ENCODE results near the gene SRXN1. TPM values are rescaled to one million over a fixed set of nuclear protein-coding genes. Genes with fewer than 3 reads are reported as not detected.

Gene SRXN1
- polyA plus RNA-seq, 2 of the 4 experiments (the other 2 are of a cell fraction), result 183 to 262 TPM

DNA sequence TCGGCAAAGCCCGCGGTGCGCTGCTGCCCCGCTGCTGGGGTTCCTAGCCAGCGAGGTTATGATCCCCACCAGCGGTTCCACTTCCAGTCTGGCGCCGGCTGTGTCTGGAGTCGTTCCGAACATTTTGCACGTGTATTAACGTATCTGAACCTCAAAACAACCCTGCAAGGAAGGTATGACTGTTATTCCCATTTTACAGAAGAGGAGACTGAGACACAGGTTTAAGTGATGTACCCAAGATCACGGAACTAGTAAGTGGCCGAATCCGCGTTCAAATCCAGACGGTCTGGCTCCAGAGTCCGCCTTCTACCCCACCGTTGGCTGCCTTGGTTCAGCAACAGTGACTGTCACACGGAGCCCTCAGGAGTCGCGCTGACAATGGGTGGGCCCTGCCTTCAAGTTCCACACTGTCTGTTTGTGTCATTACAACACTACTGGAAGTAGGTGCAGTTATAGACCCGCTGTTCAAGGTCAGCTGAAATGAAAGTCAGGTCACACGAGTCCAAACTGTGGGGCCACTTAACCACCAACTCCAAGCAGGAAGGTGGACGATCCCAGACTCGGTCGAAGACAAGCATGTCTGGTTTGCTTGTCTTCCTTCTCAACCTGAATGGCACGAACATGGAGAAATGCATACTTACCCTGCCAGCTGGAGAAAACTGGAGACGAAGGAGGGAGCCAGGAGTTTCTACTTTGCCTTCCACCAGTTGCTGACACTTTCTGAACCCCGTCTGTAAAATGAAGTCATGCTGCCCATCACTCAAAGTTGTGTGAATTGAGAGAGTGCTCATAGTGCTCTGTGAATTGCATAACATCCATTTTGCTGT is 803 bp upstream of the SRXN1 start (continued):
- TF ChIP-seq FOSL2 (IDR thresholded peaks at IDR 0.05) (no peak), FOSL2 (CRISPR knock-in tag; IDR thresholded peaks at IDR 0.05) (no peak), EHMT2 (IDR thresholded peaks at IDR 0.05; ENCODE audit: low read depth) (no peak), HOXB5 (CRISPR knock-in tag; IDR thresholded peaks at IDR 0.05) (no peak; the same call in 1 of the 2 replicates), MAFK (IDR thresholded peaks at IDR 0.05; ENCODE audit: partially characterized antibody) (peak; percentile 36), SREBF2 (IDR thresholded peaks at IDR 0.05) (no peak), HEYL (CRISPR knock-in tag; IDR thresholded peaks at IDR 0.05) (0 out of 2 replicates have a peak, but pooled peaks have one; percentile 40), KDM5A (IDR thresholded peaks at IDR 0.05) (no peak), FOSB (CRISPR knock-in tag; IDR thresholded peaks at IDR 0.05) (peak; percentile 75), FOXS1 (CRISPR knock-in tag; IDR thresholded peaks at IDR 0.05) (no peak), EP300 (IDR thresholded peaks at IDR 0.05) (no peak), POLR2AphosphoS2 (conservative IDR thresholded peaks at IDR 0.05; ENCODE audit: low read length) (no peak), SMC3 (IDR thresholded peaks at IDR 0.05) (no peak), BHLHE40 (IDR thresholded peaks at IDR 0.05; ENCODE audit: low read depth, low read length) (no peak), ESRRA (IDR thresholded peaks at IDR 0.05; ENCODE audit: borderline replicate concordance, low read length) (no peak), KDM1A (IDR thresholded peaks at IDR 0.05; ENCODE audit: low read depth) (peak; percentile 99), NR3C1 (IDR thresholded peaks at IDR 0.05) (no peak), POLR2A (IDR thresholded peaks at IDR 0.05; ENCODE audit: low read length) (peak; percentile 76), RARB (CRISPR knock-in tag; IDR thresholded peaks at IDR 0.05) (0 out of 2 replicates have a peak, but pooled peaks have one; percentile 27), ZSCAN20 (CRISPR knock-in tag; IDR thresholded peaks at IDR 0.05) (no peak), NPAS2 (CRISPR knock-in tag; IDR thresholded peaks at IDR 0.05; ENCODE audit: borderline replicate concordance) (no peak), EHF (CRISPR knock-in tag; IDR thresholded peaks at IDR 0.05) (peak; percentile 72; the same call in 1 of the 2 replicates), CBX2 (IDR thresholded peaks at IDR 0.05; ENCODE audit: borderline replicate concordance, low read depth) (no peak)
- TF ChIP-seq, protein P1, sequence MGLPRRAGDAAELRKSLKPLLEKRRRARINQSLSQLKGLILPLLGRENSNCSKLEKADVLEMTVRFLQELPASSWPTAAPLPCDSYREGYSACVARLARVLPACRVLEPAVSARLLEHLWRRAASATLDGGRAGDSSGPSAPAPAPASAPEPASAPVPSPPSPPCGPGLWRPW (IDR thresholded peaks at IDR 0.05), result no peak
- TF ChIP-seq, protein P2, sequence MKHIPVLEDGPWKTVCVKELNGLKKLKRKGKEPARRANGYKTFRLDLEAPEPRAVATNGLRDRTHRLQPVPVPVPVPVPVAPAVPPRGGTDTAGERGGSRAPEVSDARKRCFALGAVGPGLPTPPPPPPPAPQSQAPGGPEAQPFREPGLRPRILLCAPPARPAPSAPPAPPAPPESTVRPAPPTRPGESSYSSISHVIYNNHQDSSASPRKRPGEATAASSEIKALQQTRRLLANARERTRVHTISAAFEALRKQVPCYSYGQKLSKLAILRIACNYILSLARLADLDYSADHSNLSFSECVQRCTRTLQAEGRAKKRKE (CRISPR knock-in tag; IDR thresholded peaks at IDR 0.05; ENCODE audit: low read depth), result peak; percentile 55; the same call in 1 of the 2 replicates
- TF ChIP-seq, protein P3, sequence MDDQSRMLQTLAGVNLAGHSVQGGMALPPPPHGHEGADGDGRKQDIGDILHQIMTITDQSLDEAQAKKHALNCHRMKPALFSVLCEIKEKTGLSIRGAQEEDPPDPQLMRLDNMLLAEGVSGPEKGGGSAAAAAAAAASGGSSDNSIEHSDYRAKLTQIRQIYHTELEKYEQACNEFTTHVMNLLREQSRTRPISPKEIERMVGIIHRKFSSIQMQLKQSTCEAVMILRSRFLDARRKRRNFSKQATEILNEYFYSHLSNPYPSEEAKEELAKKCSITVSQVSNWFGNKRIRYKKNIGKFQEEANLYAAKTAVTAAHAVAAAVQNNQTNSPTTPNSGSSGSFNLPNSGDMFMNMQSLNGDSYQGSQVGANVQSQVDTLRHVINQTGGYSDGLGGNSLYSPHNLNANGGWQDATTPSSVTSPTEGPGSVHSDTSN (IDR thresholded peaks at IDR 0.05), result no peak; the same call in 1 of the 2 replicates
- TF ChIP-seq, protein P4, sequence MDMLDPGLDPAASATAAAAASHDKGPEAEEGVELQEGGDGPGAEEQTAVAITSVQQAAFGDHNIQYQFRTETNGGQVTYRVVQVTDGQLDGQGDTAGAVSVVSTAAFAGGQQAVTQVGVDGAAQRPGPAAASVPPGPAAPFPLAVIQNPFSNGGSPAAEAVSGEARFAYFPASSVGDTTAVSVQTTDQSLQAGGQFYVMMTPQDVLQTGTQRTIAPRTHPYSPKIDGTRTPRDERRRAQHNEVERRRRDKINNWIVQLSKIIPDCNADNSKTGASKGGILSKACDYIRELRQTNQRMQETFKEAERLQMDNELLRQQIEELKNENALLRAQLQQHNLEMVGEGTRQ (IDR thresholded peaks at IDR 0.05), result no peak; the same call in 1 of the 2 replicates
- TF ChIP-seq, protein P5, sequence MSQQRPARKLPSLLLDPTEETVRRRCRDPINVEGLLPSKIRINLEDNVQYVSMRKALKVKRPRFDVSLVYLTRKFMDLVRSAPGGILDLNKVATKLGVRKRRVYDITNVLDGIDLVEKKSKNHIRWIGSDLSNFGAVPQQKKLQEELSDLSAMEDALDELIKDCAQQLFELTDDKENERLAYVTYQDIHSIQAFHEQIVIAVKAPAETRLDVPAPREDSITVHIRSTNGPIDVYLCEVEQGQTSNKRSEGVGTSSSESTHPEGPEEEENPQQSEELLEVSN (IDR thresholded peaks at IDR 0.05; ENCODE audit: borderline replicate concordance, low read depth), result no peak; the same call in 1 of the 2 replicates
- TF ChIP-seq, protein P6, sequence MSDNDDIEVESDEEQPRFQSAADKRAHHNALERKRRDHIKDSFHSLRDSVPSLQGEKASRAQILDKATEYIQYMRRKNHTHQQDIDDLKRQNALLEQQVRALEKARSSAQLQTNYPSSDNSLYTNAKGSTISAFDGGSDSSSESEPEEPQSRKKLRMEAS (IDR thresholded peaks at IDR 0.05), result no peak; the same call in 1 of the 2 replicates
- TF ChIP-seq, protein P7, sequence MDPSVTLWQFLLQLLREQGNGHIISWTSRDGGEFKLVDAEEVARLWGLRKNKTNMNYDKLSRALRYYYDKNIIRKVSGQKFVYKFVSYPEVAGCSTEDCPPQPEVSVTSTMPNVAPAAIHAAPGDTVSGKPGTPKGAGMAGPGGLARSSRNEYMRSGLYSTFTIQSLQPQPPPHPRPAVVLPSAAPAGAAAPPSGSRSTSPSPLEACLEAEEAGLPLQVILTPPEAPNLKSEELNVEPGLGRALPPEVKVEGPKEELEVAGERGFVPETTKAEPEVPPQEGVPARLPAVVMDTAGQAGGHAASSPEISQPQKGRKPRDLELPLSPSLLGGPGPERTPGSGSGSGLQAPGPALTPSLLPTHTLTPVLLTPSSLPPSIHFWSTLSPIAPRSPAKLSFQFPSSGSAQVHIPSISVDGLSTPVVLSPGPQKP (IDR thresholded peaks at IDR 0.05; ENCODE audit: low read depth, low read length), result no peak
- TF ChIP-seq, protein P8, sequence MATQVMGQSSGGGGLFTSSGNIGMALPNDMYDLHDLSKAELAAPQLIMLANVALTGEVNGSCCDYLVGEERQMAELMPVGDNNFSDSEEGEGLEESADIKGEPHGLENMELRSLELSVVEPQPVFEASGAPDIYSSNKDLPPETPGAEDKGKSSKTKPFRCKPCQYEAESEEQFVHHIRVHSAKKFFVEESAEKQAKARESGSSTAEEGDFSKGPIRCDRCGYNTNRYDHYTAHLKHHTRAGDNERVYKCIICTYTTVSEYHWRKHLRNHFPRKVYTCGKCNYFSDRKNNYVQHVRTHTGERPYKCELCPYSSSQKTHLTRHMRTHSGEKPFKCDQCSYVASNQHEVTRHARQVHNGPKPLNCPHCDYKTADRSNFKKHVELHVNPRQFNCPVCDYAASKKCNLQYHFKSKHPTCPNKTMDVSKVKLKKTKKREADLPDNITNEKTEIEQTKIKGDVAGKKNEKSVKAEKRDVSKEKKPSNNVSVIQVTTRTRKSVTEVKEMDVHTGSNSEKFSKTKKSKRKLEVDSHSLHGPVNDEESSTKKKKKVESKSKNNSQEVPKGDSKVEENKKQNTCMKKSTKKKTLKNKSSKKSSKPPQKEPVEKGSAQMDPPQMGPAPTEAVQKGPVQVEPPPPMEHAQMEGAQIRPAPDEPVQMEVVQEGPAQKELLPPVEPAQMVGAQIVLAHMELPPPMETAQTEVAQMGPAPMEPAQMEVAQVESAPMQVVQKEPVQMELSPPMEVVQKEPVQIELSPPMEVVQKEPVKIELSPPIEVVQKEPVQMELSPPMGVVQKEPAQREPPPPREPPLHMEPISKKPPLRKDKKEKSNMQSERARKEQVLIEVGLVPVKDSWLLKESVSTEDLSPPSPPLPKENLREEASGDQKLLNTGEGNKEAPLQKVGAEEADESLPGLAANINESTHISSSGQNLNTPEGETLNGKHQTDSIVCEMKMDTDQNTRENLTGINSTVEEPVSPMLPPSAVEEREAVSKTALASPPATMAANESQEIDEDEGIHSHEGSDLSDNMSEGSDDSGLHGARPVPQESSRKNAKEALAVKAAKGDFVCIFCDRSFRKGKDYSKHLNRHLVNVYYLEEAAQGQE (IDR thresholded peaks at IDR 0.05), result no peak

All from A549 (cell line).